GM19240 (cell line): ENCODE results near the gene GRWD1.

Experiments
- DNase-seq: peaks from one replicate; pipeline ENCODE4 v3.0.0; 2011; ENCODE audit warnings: low spot score; ENCODE audit not compliant: insufficient read length

GRWD1 gene

DNA sequence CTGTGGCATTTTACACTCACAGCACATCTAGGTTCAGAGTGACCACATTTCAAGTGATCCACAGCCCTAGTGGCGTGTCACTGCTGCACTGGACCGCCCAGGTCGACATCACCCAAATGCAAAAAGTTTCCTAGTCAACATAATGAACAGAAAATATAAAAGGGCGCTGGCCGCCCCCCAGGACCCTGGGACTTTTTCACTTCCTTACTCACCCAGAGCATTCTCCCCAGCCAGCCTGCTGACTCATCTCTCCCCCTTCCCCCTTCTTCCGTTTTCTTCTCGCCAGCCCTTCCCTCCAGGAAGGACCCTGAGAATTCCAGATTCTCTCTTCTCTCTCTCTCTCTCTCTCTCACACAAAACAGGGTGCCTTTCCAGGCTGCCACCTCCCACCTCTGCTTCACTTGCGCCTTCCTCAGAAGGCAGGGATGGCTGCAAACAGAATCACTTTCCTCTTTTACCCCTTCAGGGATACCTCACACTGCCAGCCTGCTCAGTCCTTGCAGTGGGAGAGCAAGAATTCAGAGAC is 21.0 kb upstream of the GRWD1 start:
- no peak for DNase-seq

DNA sequence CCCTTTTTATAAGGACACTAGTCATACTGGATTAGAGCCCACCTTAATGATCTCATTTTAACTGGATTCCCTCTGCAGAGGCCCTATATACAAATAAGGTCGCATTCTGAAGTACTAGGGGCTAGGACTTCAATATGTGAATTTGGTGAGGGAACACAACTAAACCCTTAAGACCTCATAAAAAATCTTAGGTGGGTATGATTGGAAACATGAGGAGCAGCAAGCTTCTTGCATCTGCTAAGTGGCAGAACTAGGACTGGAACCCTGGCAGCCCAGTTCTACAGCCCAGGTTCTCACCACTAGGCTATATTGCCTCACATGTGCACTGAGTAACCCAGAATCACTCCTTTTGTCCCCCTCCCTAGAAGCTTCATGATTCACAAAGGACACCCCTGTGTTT is 17.1 kb upstream of the GRWD1 start:
- DNase-seq: no peak

DNA sequence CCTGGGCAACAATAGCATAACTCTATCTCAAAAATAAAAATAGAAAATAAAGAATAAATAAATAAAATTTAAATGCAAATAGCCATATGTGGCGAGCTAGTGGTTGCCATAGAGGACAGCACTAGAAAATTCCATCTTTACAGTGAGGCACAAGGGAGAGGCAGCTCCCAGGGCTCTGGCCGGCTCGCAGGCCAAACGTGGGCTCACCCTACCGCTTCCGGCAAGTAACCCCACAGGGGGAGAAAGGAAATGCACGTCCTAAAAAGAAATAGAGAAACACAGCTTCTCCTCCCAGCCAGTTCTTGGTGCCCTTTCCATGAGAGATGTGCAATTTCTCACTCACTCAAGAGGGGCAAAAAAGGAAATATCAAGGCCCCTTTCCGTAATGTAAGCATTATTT is 12.4 kb upstream of the GRWD1 start:
- DNase-seq: no peak

DNA sequence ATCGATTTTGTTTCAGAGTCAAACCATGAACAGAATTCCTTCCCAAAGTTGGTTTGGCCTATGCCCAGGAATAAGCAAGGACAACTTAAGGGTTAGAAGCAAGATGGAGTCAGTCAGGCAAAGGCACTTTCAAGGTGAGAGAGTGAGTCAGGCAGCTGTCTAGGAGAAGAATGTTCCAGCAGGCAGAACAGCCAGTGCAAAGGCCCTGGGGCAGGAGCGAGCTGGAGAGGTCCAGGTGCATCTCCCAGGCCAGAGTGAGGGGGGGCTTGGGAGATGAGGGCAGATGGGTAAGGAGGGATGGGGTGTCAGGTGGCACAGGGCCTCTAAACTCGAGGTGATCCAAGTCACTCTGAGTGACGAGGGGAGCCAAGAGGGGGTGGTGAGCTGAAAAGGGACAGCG is 9.2 kb upstream of the GRWD1 start:
- no peak for DNase-seq

DNA sequence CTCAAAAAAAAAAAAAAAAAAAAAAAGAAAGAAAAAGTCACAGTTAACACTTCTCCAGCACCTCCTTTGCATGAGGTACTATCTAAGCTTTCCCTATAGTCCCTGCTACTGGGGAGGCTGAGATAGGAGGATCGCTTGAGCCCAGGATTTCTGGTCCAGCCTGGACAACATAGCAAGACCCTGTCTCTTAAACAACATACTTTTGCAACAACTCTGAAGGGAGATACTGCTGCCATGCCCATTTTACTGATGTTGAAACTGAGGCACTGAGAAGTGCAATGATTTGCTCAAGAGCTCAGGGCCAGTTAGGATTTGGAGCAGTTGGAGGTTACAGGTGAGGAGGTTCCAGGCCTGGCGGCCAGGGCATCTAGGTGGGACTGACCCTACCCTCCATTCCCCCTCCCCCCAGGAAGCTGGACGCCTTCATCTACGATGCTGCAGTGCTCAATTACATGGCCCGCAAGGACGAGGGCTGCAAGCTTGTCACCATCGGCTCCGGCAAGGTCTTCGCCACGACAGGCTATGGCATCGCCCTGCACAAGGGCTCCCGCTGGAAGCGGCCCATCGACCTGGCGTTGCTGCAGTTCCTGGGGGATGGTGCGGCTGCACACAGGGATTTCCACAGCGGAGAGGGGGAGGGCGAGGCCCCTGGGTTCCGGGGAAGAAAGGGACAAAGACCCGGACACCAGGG is 4.3 kb upstream of the GRWD1 start:
- no peak for DNase-seq

DNA sequence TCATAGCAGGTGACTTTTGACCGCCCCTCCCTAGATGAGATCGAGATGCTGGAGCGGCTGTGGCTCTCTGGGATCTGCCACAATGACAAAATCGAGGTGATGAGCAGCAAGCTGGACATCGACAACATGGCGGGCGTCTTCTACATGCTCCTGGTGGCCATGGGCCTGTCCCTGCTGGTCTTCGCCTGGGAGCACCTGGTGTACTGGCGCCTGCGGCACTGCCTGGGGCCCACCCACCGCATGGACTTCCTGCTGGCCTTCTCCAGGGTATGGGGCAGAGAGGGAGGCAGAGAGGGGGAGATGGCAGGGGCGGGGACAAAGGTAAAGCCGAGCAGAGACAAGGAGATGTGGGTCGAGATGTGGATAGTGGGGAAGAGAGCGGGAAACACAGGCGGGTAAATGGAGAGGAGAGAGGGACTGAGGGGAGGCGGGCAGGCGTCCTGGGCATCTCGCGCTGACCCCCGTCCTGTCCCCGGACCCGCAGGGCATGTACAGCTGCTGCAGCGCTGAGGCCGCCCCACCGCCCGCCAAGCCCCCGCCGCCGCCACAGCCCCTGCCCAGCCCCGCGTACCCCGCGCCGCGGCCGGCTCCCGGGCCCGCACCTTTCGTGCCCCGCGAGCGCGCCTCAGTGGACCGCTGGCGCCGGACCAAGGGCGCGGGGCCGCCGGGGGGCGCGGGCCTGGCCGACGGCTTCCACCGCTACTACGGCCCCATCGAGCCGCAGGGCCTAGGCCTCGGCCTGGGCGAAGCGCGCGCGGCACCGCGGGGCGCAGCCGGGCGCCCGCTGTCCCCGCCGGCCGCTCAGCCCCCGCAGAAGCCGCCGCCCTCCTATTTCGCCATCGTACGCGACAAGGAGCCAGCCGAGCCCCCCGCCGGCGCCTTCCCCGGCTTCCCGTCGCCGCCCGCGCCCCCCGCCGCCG is 3.4 kb upstream of the GRWD1 start:
- no peak for DNase-seq

DNA sequence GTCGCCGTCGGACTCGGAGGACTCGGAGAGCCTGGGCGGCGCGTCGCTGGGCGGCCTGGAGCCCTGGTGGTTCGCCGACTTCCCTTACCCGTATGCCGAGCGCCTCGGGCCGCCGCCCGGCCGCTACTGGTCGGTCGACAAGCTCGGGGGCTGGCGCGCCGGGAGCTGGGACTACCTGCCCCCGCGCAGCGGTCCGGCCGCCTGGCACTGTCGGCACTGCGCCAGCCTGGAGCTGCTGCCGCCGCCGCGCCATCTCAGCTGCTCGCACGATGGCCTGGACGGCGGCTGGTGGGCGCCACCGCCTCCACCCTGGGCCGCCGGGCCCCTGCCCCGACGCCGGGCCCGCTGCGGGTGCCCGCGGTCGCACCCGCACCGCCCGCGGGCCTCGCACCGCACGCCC is 2.5 kb upstream of the GRWD1 start:
- no peak for DNase-seq

DNA sequence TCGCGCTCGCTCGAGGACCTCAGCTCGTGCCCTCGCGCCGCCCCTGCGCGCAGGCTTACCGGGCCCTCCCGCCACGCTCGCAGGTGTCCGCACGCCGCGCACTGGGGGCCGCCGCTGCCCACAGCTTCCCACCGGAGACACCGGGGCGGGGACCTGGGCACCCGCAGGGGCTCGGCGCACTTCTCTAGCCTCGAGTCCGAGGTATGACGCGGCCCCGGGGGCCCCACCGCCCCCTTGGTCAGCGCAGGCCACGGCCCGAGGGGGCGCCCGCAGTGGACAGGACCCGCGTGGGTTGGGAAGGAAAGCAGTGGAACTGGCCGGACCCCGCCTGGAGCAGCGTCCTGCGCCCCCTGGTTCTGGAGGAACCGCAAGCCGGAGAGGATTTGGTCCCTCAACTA is 2.1 kb upstream of the GRWD1 start:
- no peak for DNase-seq

DNA sequence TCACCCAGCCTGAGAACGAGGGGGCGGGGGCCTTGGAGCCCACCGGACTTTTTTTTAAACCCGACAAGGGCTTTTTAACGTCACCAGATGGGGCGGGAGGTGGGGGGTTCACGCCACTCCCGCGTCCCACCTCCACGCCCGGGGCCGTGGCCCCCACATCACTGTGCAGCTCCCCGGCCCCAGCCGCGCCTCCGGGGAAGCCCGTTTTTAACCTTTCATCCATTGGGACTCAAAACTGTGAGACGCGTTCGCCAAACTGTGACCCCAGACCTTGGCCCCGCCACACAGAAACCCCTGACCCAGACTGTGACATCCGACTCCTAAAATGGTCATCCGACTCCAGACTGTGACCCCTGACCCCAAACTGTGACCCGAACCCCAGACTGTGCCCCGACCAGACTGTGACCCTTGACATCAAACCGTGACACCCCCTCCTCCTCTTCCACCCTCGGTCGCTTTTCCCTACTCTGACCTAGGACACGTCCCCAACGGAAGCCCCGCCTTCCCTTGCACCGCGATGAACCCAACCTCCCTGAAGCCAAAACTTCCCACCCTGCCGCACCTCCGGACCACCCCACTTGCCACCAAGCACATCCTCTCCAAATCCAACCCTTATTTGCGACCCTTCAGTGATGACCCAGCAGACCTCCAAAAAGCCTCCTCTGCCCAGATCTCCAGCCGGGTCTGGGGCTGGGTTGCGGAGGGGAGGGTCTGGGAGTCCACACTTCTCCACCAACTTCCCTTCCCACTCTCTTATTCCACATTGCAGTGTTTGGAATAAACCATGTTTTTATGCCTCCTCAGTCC is 1.5 kb upstream of the GRWD1 start:
- DNase-seq: no peak

DNA sequence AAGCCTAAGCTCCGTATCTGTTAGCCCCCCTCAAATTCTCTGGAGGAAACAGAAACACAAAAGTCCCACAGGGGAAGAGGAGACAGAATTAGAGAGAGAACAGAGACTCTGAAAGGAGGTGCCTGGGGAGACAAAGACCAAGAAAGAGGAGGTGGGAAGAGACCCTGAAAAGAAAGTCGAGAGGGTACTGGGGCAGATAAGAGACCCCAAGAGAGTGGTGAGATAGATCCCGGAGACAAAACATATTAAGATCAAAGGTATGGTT is 915 bp upstream of the GRWD1 start:
- no peak for DNase-seq

DNA sequence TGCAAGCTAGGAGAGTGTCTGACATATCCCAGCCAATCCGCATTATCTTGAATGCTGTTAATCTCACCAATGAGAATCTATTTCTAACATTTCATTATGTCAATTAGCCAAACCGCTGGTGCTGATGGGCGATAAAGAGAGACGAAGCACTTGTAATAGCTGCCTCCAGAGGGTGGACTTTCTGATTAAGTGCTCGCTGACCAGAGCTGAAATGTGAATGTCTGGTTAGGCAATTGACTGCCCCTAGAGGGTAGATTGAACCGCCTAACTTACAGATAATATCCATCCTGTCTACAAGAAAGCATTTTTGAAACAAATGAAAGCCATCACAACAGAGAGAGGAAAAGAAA is 552 bp upstream of the GRWD1 start:
- peak; percentile 66 for DNase-seq

DNA sequence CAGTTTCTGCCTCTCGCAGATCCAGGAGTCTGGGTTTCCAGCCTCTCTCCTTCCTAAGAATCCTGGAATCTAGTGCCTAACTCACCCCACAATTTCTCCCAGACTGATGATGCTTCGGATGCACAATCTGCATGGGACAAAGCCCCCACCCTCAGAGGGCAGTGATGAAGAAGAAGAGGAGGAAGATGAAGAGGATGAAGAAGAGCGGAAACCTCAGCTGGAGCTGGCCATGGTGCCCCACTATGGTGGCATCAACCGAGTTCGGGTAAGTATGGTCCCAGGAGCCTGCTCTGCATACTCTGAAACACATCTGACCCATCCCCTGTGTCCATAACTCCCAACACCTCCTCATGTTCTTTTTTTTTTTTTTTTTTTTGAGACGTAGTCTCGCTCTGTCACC is 796 bp downstream of the GRWD1 start:
- DNase-seq: no peak

DNA sequence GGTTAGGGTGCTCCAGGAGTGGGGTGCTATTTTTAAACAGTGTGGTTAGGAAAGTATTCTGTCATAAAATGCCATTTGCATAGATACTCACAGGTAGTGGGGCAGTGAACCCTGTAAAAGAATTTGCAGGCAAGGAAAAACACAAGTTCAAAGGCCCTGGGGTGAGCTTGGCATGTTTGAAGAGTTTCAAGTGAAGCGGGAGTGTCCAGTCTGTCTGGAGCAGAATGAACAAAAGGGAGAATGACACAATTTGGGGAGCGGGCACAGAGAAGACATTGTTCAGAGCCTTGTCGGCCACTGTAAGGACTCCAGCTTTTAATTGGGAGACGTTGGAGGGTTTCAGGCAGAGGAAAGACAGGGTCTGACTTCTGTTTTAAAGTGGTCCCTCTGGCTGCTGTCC is 2.8 kb downstream of the GRWD1 start:
- no peak for DNase-seq

DNA sequence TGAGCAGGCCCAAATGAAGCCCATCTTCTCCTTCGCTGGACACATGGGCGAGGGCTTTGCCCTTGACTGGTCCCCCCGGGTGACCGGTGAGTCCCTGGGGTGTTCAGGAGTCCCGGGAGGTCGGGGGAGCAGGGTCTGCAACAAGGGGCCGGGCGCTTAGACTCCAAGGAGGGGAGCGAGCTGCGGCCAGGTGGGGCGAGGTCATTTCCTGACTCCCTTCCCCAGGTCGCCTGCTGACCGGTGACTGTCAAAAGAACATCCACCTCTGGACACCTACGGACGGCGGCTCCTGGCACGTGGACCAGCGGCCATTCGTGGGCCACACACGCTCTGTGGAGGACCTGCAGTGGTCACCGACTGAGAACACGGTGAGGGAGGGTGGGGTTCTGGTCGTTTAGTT is 4.7 kb downstream of the GRWD1 start:
- DNase-seq: no peak

DNA sequence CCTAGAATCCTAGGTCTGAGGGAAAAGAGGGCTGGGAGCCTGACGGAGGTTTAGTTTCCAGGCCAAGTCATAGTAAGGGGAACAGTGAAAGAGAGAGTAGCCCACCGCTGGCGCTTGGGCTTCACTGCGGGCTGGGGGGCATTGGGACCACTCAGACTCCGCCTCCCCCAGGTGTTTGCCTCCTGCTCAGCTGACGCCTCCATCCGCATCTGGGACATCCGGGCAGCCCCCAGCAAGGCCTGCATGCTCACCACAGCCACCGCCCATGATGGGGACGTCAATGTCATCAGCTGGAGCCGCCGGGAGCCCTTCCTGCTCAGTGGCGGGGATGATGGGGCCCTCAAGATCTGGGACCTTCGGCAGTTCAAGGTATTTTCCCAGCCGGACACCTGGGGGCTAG is 5.1 kb downstream of the GRWD1 start:
- no peak for DNase-seq

DNA sequence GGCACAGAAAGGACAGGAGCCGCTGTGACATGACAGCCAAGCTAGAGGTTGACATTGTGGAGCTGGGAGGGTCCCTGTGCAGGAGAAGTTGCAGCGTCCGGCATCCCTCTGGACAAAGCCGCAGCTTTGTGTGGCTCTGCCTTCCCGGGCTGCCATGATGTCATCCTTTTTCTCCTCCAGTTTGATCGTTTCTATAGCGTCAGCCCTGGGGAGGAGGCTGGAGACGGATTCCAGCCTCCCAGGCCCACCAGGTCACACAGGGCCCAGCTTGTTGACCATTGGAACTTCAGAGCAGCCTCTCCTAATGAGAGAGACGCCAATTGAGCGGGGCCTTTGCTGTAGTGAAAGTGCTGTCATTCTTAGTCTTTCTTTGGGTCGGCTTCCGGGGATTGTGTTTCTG is 5.8 kb downstream of the GRWD1 start:
- no peak for DNase-seq

DNA sequence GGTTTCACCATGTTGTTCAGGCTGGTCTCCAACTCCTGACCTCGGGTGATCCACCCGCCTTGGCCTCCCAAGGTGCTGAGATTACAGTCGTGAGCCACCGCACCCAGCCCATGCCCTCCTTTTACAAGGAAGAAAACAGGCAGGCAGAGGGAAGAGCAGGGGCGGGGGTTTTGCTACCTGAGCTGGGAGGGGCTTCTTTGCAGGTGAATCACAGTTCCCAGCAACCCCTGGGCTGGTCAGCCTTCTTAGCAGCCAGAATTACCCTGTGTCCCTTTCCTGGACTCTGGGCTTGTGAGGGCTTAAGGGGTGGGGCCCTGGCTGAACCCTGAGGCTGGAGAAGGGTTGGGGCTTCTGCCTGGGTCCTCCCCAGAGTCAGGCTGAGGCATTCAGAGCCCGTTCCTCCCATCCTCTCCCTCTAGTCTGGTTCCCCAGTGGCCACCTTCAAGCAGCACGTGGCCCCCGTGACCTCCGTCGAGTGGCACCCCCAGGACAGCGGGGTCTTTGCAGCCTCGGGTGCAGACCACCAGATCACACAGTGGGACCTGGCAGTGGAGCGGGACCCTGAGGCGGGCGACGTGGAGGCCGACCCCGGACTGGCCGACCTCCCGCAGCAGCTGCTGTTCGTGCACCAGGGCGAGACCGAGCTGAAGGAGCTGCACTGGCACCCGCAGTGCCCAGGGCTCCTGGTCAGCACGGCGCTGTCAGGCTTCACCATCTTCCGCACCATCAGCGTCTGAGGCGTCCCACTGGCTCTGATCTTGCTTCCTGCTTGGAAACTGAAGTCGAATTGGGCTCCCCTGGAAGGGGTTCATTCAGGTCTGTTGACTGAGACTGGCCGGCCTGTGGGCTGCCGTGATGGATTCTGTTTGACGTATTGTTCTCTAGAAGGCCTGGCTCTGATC is 6.8 kb downstream of the GRWD1 start:
- no peak for DNase-seq

DNA sequence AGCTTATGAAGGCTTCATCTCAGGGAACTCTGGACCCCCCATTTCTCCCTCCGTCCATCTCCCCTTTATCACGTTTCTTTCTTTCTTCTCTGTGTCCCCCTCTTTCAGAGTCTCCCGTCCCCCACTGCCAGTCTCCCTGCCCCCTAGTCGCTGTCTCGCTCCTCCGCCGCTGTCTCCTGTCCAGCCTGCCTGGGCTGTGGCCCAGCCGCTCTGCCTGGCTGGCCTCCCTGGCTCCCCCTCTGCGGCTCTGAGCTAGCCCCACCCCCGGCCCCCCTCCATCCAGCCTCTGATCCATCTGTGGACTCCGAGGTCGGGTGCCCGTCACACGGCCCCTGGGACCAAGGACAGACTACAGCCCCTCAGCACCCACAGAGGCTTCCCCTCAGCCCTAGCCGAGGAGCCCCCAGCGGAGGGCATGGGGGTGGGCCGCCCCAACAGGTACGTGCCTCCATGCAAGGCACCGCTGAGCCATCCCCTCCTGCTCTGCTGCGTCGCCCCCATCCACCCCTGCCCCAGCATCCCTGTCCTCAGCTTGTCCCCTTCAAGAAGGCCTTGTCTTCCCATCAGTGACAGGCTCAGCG is 8.5 kb downstream of the GRWD1 start:
- DNase-seq: no peak

DNA sequence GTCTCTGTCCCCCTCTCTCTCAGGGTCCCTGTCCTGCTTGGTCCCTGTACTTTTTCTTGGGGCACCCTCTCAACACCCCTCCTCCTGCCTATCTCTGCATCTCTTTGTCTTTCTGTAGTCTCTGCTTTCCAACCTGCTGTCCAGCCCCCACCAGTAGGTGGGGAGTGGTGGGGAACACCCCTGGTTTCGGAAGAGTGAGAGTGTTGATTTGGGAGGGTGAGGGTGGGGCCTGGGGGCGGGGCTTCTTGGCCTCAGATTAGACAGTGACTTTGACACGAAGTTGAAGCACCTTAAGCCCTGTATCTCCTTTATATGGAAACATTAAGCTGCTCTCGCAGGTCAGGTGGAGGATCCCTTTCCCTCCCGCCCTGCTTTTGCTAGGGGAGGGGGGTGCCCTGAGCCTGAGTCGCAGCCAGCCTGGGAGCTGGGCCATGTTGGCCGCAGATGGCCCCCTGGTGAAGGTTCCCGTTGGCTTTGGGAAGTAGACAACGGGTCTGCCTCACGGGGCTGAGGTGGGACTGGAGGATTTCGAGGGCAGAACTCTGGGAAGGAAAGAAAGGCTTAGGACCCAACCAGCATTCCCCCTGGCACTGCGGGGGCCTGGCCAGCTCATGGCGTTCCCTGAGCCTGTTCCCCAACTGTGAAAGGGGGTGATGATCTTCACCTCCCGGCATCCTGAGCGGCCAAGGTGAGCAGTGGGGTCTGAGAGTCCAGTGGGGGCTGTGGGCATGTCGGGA is 9.6 kb downstream of the GRWD1 start, which contains the start of gene KCNJ14:
Gene KCNJ14, plus strand, starts transcription at position 404 of the 737 bp plus-strand sequence. CDS start 6,151 bp downstream, outside the sequence.
- no peak for DNase-seq
